Pancreas (tissue), 10 donors: ENCODE results near the gene CREBBP. TPM values are rescaled to one million over a fixed set of nuclear protein-coding genes. Genes with fewer than 3 reads are reported as not detected.

Experiments used
- ATAC-seq, 4 donors: fragments of 200-7000 bp; cut with Tn5 transposase; one replicate each; pipeline versions ENCODE4 v1.8.0 to v1.9.1; 2020; ENCODE audit warnings: mild to moderate bottlenecking in 4 of 4, moderate library complexity in 4 of 4
- DNase-seq, 6 donors: peaks; one replicate each; pipeline ENCODE4 v3.0.0-alpha.2; 2020
- FAIRE-seq: peaks from 2 replicates; lab custom pipeline; 2012; peaks lifted over from hg19 to GRCh38; lab: Jason Lieb, UNC
- H3K27ac ChIP-seq, 4 donors: fragments of 200-600 bp; sonication (generic); 1 replicate in 3 of 4; 2 replicates in 1 of 4; pipeline versions ENCODE4 v1.5.0 to v1.8.0; 2020
- H3K27me3 ChIP-seq, 4 donors: fragments of 200-600 bp; one replicate each; pipeline ENCODE4 v1.8.0; 2021
- H3K36me3 ChIP-seq, 3 donors: fragments of 200-600 bp; sonication (generic) in 1 of 3; one replicate each; pipeline versions ENCODE4 v1.5.0 to v1.8.0; 2020 to 2021
- H3K4me1 ChIP-seq, 3 donors: fragments of 200-600 bp; one replicate each; pipeline ENCODE4 v1.8.0; 2021
- H3K4me3 ChIP-seq, 4 donors: fragments of 200-600 bp; sonication (generic) in 2 of 4; one replicate each; pipeline versions ENCODE4 v1.5.0 to v1.8.0; 2020 to 2021
- H3K9me3 ChIP-seq, 4 donors: fragments of 200-600 bp; one replicate each; pipeline ENCODE4 v1.8.0; 2021
- WGBS, 2 donors: extraction: QIAGEN DNeasy Blood & Tissue Kit; methylation state at CpG; one replicate each; pipeline ENCODE4 v1.1.7; 2013; 5-methylcytosine and 5-hydroxymethylcytosine counted together
- intact Hi-C, 3 donors: fragments of 100-400 bp; cut with DNase I; formaldehyde crosslinking; loops; one replicate each; pipeline versions ENCODE4 v1.11.1 to v1.14.2; 2022
- polyA plus RNA-seq, 2 donors: library from polyadenylated mRNA; stranded (reverse); fragments of 200-250 nt; gene quantifications; one replicate each; pipeline ENCODE4 v1.2.3, GENCODE V29; 2013
- total RNA-seq, 6 donors: library from RNA; stranded (reverse); fragmentation: NEBNext Ultra II Directional in 4 of 6; extraction: Animal tissue kit (Norgen Biotek cat#: 25700) in 4 of 6; gene quantifications; one replicate each; pipeline versions ENCODE4 v1.2.1 to v1.2.4, GENCODE V29; 2021 to 2023
- TF ChIP-seq, protein P1 (sequence below), 4 donors: fragments of 200-600 bp; sonication (generic) in 3 of 4; IDR thresholded peaks; one replicate each; pipeline versions ENCODE4 v1.5.0 to v1.8.0; 2021; ENCODE audit warnings: antibody characterized with exemption in 4 of 4
- donor health status: healthy with polysubstance abuse.
- donor health status: DM: no; HTN: no; CAD: no; lungs with moderate emphysema.
- donor health status: DM: no; HTN: no; CAD: no.
- donor health status: control.
- donor health status: control.
- donor health status: Bipolar disorder and iron deficiency.
- donor health status: DM: yes; HTN: yes; CAD: no.
- donor health status: DM: no; HTN: no; CAD: no.
- donor health status: DM: no; HTN: no; CAD: no.
- donor health status: DM: yes; HTN: yes; CAD: no.

The CREBBP gene
- total and polyA plus RNA-seq, 8 donors, result 14.4 to 49.4 (median 30.2) TPM

- no peaks in the 10 kb centered on the region for H3K9me3 ChIP-seq
- TF ChIP-seq, protein P1, sequence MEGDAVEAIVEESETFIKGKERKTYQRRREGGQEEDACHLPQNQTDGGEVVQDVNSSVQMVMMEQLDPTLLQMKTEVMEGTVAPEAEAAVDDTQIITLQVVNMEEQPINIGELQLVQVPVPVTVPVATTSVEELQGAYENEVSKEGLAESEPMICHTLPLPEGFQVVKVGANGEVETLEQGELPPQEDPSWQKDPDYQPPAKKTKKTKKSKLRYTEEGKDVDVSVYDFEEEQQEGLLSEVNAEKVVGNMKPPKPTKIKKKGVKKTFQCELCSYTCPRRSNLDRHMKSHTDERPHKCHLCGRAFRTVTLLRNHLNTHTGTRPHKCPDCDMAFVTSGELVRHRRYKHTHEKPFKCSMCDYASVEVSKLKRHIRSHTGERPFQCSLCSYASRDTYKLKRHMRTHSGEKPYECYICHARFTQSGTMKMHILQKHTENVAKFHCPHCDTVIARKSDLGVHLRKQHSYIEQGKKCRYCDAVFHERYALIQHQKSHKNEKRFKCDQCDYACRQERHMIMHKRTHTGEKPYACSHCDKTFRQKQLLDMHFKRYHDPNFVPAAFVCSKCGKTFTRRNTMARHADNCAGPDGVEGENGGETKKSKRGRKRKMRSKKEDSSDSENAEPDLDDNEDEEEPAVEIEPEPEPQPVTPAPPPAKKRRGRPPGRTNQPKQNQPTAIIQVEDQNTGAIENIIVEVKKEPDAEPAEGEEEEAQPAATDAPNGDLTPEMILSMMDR (IDR thresholded peaks at IDR 0.05), result no peak
- no peaks in the 10 kb centered on the region for H3K27me3 ChIP-seq
- no peak overlapping the region for H3K4me3 ChIP-seq
- peaks cover 7 to 19% (median 8%) of the 10 kb centered on the region in 3 donors for H3K36me3 ChIP-seq
- intact Hi-C loops, result no loop called here
- peaks cover 0 to 3% (median 0%) of the 10 kb centered on the region in 3 donors for H3K4me1 ChIP-seq
- ATAC-seq (peak; percentile 35 to 62 (median 60)), DNase-seq (no peak), FAIRE-seq (no peak)
- 47 to 54% methylated on average over 6 of the region's 6 CpGs for WGBS, 2 donors
- no peak overlapping the region for H3K27ac ChIP-seq
These were observed 99.9 kb downstream of the CREBBP start for GRCh38 chr16:3780570-3780969.

DNA sequence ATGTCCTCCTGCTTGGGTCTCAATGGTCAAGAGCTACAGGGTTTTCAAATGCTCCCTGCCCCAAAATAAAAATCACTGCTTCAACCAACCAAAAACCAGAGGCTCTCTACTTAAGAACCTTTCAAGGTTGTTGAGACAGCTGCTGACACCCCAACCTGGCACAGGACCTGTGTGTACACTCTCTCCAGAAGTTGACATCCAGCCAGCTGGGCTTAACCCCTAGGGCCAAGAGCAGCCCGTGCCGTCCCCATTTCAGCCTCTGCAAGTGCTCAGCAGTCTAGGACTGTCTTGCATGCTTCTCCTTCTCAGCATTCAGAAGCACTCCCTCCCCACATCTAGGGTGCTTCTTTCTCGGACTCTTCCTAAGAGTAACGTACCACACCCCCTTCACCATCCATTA lies 104.2 kb downstream of the CREBBP start:
- Histone ChIP-seq H3K4me1 (peaks cover 0 to 10% (median 0%) of the 10 kb centered on the region in 3 donors), H3K27me3 (no peaks in the 10 kb centered on the region), H3K36me3 (peaks cover 2 to 34% (median 8%) of the 10 kb centered on the region in 3 donors), H3K9me3 (no peaks in the 10 kb centered on the region), H3K4me3 (no peak overlapping the region), H3K27ac (no peak overlapping the region)
- DNase-seq, result peak in 5 of 6 donors; percentile 53 to 76 (median 62)
- intact Hi-C loops, result loop anchor here in 1 of 3 donors (10.0 kb wide), 1 partner anchor 98 kb away; no protein-coding TSS in a partner anchor
- WGBS, 2 donors, result 41 to 45% methylated on average over 4 of the region's 4 CpGs
- TF ChIP-seq, protein P1 (IDR thresholded peaks at IDR 0.05), result no peak
- no peak for FAIRE-seq
- ATAC-seq, result peak in 3 of 4 donors; percentile 43 to 80 (median 69)

GRCh38 chr16:3774819-3775218 lies 105.7 kb downstream of the CREBBP start:
- intact Hi-C loops, result loop anchor here in 1 of 3 donors (10.0 kb wide), 1 partner anchor 100 kb away; no protein-coding TSS in a partner anchor
- Histone ChIP-seq H3K4me1 (peaks cover 0 to 10% (median 0%) of the 10 kb centered on the region in 3 donors), H3K36me3 (peaks cover 7 to 44% (median 18%) of the 10 kb centered on the region in 3 donors), H3K9me3 (no peaks in the 10 kb centered on the region), H3K27me3 (no peaks in the 10 kb centered on the region), H3K27ac (no peak overlapping the region), H3K4me3 (no peak overlapping the region)
- DNase-seq (no peak), ATAC-seq (no peak), FAIRE-seq (no peak)
- 80 to 85% methylated on average over 6 of the region's 6 CpGs for WGBS, 2 donors
- TF ChIP-seq, protein P1 (IDR thresholded peaks at IDR 0.05), result no peak

DNA sequence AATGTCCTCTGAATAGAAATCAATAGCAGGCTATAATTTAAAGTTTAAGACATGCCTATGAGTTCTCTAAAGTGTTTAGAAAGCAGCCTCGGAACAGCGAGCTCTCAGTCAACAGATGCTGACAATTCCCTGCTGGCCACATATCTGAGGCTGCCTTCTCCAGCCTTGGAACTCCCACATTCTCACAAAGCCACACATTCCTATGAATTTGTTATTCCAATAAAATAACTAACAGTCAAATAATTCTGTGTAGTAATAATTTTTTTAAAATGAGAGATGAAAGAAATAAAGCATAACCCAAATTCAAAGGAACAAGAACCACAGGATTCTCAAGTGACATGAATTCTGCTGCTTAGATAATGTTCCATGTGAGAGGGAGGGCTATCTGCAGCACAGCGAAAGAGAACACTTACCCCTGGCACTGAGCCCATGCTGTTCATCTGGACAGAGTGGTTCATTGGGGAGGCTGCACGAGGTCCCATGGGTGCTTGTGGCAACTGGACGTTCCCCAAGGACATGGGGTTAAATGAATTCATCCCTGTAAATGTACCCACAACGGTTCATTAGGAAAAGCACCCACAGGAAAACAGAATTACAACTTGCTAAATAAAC lies 106.3 kb downstream of the CREBBP start:
- intact Hi-C loops, result loop anchor here in 1 of 3 donors (10.0 kb wide), 1 partner anchor 101 kb away; no protein-coding TSS in a partner anchor
- H3K27me3 ChIP-seq, result no peaks in the 10 kb centered on the region

More for the DNA sequence above, 106.3 kb downstream of the CREBBP start:
- 63 to 66% methylated on average over 6 of the region's 6 CpGs for WGBS, 2 donors
- Histone ChIP-seq H3K36me3 (peaks cover 7 to 49% (median 21%) of the 10 kb centered on the region in 3 donors), H3K4me1 (peaks cover 0 to 10% (median 0%) of the 10 kb centered on the region in 3 donors), H3K27ac (no peak overlapping the region), H3K4me3 (no peak overlapping the region), H3K9me3 (no peaks in the 10 kb centered on the region)
- TF ChIP-seq, protein P1 (IDR thresholded peaks at IDR 0.05), result no peak
- FAIRE-seq, result no peak
- ATAC-seq, result peak in 2 of 4 donors; percentile 24 to 32
- DNase-seq, result no peak
